Sciatic nerve (tissue), 2 donors: ENCODE measurements around the gene POU2F1. TPM values are rescaled to one million over a fixed set of nuclear protein-coding genes. Genes with fewer than 3 reads are reported as not detected.
"Not testable (repeated sequence)": the region's sequence is repeated elsewhere in the genome, so short reads cannot be mapped to it uniquely, and the experiment has no call there.

Experiments used
- ATAC-seq: fragments of 200-7000 bp; cut with Tn5 transposase; one replicate; pipeline ENCODE4 v1.9.1; 2020; ENCODE audit warnings: mild to moderate bottlenecking, moderate library complexity
- DNase-seq: peaks from one replicate; pipeline ENCODE4 v3.0.0-alpha.2; 2020; ENCODE audit warnings: low spot score
- intact Hi-C: fragments of 100-400 bp; cut with DNase I; formaldehyde crosslinking; loops from one replicate; pipeline ENCODE4 v1.14.2; 2022
- total RNA-seq: library from RNA; stranded (reverse); fragmentation: NEBNext Ultra II Directional; extraction: Animal tissue kit (Norgen Biotek cat#: 25700); gene quantifications from one replicate; pipeline ENCODE4 v1.2.1, GENCODE V29; 2021
- donor health status: DM: no; HTN: no; CAD: no.
- donor health status: DM: no; HTN: no; CAD: no.

Gene POU2F1
- total RNA-seq, 1 donor from 2014 or later: 33.1 TPM

- intact Hi-C loops: no loop called here
- DNase-seq: no peak
- ATAC-seq: peak; percentile 56
Observed at GRCh38 chr1:167297222-167298214, 76.8 kb downstream of the POU2F1 start.

DNA sequence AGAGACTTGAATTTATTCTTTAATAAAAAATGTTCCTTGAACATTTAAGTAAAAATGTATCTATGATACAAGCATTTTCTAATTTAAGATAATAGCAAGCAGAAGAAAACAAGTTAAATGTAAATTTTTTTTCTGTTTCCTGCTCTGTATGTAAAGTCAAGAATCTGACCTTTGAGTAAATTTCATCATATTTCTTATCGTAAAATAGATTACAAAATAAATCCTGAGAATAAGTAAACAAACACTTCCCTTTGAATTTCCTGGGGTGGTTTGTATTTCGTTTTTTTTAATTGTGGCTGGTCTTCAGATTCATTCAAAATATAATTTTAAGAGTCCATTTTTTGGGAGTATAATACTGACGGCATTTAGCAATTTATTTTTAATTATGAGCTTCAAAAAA, 77.6 kb downstream of the POU2F1 start:
- intact Hi-C loops: no loop called here
- ATAC-seq (no peak), DNase-seq (no peak)

GRCh38 chr1:167301355-167301754, 80.7 kb downstream of the POU2F1 start:
- no peak for DNase-seq
- no peak for ATAC-seq
- intact Hi-C loops: no loop called here

- no peak for ATAC-seq
- no peak for DNase-seq
- intact Hi-C loops: no loop called here
Observed at GRCh38 chr1:167304165-167304564, 83.5 kb downstream of the POU2F1 start.

- ATAC-seq (no peak), DNase-seq (no peak)
- intact Hi-C loops: no loop called here
Observed at GRCh38 chr1:167305059-167305705, 84.5 kb downstream of the POU2F1 start.

GRCh38 chr1:167305706-167306277, 85.1 kb downstream of the POU2F1 start:
- ATAC-seq: no peak
- intact Hi-C loops: no loop called here
- DNase-seq: no peak

GRCh38 chr1:167310732-167311131, 90.0 kb downstream of the POU2F1 start:
- DNase-seq (no peak), ATAC-seq (no peak)
- intact Hi-C loops: no loop called here

- intact Hi-C loops: no loop called here
- ATAC-seq (no peak), DNase-seq (no peak)
Observed at GRCh38 chr1:167312871-167313270, 92.2 kb downstream of the POU2F1 start.

- ATAC-seq: no peak
- intact Hi-C loops: no loop called here
- DNase-seq: no peak
Observed at GRCh38 chr1:167314671-167315070, 94.0 kb downstream of the POU2F1 start.

DNA sequence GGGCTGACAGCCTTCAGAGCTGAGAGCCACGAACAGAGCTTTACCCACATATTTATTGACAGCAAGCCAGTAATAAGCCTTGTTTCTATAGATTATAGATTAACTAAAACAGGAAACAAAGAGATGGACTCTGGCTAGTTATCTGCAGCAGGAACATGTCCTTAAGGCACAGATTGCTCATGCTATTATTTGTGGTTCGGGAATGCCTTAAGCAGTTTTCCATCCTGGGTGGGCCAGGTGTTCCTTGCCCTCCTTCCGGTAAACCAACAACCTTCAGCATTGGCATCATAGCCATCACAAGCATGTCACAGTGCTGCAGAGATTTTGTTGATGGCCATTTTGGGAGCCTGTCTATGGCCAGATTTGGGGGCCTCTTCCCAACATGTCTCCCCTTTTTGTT, 96.8 kb downstream of the POU2F1 start:
- ATAC-seq (no peak), DNase-seq (no peak)
- intact Hi-C loops: no loop called here

DNA sequence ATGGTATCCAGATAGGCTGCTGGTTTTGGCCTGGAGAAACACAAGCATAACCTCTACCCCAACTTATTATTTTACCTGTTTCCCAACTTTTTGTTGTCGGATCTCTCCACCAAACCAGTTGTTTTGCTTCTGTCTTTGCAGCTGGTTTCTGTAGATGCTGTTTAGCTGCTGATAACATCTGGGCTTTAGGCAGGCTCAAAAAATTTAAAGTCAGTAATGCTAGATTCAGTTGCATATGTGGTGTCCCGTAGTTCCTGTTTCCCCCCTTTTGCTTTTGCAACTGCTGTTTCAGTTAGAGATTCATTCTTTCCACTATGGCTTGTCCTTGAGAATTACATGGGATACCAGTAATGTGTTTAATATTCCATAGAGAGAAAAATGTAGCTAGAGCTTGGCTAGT, 98.5 kb downstream of the POU2F1 start:
- ATAC-seq, intact Hi-C loops: not testable (repeated sequence)

DNA sequence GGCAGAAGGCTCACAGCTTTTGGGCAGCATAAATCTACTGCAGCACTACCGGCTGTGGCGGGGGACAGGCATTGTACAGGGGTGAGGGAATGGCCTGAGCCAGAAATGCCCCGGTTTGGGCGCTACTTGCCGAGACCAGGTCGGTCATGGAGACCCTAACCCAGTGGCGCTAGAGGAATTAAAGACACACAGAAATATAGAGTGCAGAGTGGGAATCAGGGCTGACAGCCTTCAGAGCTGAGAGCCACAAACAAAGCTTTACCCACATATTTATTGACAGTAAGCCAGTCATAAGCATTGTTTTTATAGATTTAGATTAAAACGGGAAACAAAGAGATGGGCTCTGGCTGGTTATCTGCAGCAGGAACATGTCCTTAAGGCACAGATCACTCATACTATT, 101.8 kb downstream of the POU2F1 start:
- no peak for DNase-seq
- no peak for ATAC-seq
- intact Hi-C loops: no loop called here

More for the DNA sequence above, 98.5 kb downstream of the POU2F1 start:
- DNase-seq: not testable (repeated sequence)

DNA sequence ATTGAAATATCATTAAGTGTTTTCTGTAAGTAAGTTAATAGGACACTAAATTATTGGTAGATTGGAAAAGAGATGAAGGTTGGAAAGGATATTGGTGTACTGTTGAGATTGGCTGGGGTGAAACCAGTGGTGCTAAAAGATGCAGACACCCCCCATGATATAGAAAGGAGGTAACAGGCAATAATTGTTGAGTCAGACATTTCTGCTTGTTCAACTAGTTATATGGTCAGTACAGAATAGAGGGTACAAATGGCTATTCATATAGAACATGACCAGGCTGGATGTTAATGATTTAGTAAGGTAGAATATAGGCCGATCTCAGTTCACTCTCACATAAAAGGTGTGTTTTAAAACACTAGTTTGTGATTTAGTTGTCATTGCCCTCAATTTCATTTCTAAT, 104.5 kb downstream of the POU2F1 start:
- no peak for DNase-seq
- intact Hi-C loops: no loop called here
- no peak for ATAC-seq

GRCh38 chr1:167328306-167328815, 107.7 kb downstream of the POU2F1 start:
- intact Hi-C loops: no loop called here
- ATAC-seq (no peak), DNase-seq (no peak)

DNA sequence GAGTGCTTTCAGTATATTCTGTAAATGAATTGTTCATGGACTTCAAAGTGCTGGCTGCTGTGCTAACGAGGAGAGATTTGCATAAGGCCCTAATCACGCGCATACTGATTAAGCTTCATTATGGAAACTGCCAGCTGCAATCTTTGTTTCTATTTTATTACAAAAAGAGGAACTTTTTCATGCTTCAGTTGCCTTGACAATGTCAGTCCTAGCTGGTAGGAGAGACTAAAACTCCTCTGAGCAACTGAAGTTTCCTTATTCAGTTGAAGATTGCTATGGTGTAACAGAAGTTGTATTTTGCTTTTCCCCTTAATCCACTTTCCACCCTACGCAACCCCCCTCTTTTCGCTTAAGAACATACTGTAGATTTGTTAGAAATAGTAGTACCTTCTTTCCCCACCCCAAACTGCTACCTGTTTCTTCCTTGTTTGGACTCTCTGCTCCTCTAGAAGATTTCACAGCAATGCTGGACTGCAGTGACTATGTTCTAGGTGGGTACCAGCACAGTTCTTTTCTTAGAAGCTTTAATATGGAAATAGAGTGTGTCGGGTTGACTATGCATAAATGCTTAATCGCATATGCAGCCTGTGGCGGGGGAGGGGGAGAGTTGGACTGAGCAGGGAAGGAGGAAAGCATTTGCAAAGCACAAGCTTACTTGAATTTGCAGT, 108.3 kb downstream of the POU2F1 start:
- intact Hi-C loops: no loop called here
- ATAC-seq: no peak
- DNase-seq: no peak

GRCh38 chr1:167330601-167331293, 110.1 kb downstream of the POU2F1 start:
- ATAC-seq (no peak), DNase-seq (no peak)
- intact Hi-C loops: no loop called here

DNA sequence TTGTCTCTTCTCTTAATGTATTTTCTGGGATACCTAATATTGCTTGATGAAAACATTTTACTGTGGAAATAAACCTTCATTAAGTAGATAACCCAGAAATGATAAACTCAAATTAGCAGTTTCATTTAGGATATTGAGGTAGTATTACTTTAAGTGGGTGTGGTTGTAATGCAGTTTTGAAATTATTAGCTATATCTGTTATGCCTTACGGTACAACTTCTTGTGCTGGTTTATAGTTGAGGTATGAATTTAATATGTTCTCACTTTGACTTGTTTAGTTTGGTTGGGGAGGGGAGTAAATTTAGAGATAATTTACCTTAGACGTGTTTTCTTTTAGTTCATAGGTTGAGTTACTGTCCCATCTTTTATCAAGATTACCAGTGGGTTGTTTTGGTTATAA, 111.0 kb downstream of the POU2F1 start:
- ATAC-seq (no peak), DNase-seq (no peak)
- intact Hi-C loops: no loop called here

DNA sequence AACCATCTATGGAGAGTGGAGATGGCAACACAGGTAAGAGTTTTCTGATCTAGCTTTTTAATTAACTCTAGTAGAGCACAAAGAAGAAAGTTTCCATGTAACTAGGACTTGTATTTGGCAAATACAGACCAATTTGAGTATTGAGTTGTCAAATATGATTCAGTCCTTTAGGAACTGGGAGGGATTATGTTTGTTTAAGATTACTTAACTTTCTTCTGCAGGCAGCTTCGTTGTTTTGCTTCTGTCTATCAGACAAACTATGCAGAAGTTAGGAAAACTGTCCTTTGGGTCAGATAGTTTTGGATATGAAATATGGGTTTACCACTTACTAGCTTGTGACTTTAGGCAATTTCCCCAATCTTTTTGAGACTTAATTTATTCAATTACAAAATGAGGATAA, 111.8 kb downstream of the POU2F1 start:
- intact Hi-C loops: no loop called here
- DNase-seq (no peak), ATAC-seq (no peak)

DNA sequence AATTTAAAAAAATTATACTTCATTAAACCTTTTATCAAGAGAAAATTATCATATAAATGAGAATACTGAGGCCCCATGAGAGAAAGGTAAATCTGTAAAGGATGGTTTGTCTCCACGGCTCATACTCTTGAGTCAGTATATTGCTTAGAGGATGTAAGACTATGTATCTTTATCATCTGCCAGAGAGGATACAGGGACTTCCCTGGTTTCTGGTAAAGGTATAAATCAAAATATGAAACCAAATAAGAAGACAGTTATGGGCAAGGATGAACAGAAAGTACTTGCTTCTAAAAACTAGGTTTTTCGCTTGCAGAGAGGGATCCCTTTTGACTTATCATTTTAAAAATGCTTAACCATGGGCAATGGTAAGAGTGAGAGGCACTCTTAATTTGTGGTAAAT, 112.4 kb downstream of the POU2F1 start:
- ATAC-seq (no peak), DNase-seq (no peak)
- intact Hi-C loops: no loop called here
